Measurements from ENCODE around the gene HHIPL1.

HHIPL1 gene

DNA sequence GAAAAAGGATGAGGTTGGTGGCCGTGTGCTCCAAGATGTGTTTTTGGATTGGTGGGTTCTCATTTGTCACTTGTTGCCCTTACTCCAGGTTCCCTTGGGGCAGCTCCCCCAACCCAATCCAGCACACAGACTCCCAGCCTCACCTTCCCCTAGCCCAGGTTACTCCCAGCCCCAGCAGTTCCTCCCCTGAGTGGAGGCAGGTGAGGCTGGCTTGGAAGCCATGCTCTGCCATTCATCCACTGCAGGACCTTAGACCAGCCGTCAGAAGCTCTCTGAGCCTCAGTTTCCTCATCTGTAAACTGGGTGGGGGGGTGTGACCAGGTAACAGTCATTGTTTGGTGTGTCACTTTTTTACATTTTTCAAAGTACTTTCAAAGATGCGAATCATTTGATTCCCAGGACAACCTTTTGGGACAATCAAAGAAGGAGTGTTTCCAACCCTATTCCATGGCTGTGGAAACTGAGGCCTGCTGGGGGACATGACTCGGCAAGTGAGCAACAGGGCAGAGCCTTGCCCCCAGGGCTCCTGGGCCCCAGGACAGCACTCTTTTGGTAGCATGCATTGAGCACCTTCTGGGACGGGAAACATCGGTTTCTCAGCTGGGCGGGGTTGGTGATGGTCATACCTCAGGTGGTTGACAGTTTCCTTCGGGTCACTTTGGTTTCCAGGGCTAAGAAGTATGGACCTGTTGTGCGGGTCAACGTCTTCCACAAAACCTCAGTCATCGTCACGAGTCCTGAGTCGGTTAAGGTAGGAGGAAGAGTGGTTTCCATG is 46.4 kb downstream of the HHIPL1 start:
- no peak for DNase-seq

DNA sequence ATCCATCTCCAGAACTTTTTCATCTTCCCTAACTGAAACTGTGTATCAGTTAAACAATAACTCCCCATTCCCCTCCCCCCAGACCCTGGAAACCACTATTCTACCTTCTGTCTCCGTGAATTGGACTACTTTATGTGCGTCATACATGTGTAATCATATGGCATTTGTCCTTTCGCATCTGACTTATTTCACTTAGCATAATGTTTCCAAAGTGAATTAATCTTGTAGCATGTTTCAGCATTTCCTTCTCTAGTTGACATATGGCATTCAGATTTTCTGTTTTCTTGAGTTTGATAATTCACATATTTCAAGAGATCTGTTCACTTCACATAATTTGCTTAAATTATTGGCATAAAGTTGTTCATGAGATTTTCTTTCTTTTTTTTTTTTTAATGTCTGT is 49.0 kb downstream of the HHIPL1 start:
- DNase-seq = no peak

DNA sequence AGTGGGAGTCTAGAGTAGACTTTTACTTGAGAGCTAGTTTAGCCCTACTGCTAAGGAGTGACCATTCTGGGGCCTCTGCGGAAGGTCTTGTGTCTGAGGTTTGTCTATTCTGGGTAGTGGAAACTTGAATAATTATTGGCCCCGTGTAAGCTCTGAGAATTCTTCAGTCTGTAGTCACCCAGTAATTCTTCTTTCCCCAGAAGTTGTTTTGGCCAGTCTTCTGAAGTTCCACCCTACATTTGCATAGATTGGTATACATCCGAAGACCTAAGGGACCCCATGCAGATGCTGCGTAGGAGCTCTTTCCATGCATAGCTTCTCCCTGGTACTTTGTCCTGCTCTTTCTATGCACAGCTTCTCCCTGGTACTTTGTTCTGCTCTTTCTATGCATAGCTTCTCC is 52.0 kb downstream of the HHIPL1 start:
- no peak for DNase-seq

DNA sequence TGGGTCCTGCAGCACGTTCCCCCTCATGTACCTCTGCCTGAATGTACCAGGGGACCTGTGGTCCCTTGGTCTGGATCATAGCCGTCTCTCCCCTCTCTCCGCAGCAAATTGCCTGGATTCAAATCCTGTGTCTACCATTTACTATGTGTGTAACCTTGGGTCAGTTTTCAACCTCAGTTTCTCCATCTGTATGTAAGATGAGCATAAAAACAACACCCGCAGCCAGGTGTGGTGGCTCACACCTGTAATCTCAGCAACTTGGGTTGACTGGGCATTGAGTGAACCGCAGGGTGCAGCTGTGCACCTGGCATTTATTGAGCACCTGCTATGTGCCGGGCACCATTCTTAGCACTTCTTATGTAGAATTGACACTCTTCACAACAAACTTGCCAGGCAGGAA is 53.3 kb downstream of the HHIPL1 start:
- DNase-seq = no peak

DNA sequence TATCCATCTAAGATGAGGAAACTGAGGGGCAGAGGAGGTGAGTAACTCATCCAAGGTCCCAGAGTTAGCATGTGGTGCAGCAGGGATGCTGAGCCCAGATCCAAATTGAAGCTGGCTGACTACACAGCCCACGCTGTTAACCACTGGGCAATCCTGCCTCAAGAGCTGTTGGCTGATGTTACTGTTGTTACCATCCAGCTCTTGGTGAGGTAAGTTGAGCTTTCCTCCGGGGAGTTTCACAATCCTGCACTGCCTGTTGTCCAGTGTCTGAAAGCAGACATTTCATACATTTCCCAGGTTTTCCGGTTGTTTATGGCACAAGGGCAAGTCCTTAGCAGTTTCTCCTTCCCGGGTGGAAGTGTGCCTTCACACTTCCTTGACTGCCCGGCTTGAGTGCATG is 53.7 kb downstream of the HHIPL1 start:
- DNase-seq = no peak

DNA sequence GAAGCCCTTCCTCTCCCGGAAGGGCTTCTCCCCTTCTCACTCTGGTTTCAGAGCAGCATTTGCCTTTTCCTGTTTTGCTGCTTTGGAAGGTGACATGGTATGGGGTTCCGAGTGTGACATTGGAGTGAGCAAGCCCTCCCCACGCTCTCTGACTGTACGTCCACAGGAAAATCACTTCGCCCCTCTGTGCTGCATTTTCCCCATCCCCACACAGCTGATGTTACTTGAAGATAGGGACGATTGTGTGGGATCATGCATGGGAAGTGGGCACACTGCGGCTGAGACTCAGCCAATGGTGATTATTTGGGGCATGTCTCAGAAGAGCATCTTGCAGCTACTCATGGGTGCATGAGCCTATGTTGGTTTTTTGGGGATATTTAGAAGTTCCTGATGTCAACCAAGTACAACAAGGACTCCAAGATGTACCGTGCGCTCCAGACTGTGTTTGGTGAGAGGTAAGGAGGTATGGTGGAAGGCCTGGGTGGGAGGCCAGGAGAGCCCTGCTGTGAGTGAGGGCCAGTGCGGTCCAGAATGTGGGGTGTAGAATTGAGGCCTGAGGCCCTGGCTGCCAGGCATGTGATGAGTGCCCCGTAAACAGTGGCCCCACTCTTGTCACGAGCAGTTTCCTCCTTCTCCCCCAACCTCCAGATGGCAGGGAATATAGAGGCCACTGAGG is 54.3 kb downstream of the HHIPL1 start:
- DNase-seq = no peak

DNA sequence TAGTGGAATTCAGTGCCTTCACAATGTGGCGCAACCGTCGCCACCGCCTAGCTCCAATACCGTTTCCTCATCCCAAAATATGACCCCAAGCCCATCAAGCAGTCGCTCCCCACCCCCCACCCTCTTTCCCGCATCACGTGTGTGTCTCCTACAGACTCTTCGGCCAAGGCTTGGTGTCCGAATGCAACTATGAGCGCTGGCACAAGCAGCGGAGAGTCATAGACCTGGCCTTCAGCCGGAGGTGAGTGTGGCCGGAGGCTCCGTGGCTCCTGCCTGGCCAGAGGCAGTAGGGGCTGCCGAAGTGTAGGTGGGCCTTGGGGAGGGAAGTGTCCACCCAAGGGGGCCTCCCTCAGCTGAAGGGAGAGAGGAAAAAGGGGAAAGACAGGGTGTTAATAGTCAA is 54.9 kb downstream of the HHIPL1 start:
- no peak for DNase-seq

DNA sequence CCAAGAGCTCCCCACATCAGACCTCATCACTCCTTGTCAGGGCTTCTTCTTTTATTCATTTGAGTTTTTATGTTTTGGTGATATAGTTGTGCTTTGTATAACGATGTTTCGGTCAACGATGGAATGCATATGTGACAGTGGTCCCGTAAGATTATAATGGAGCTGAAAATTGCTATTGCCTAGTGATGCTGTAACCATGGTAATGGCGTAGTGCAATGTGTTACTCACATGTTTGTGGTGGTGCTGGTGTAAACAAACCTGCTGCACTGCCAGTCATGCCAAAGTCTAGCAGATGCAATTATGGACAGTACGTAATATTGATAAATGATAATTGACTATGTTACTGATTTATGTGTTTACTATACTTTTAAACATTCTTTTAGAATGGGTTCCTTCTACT is 55.5 kb downstream of the HHIPL1 start:
- no peak for DNase-seq

DNA sequence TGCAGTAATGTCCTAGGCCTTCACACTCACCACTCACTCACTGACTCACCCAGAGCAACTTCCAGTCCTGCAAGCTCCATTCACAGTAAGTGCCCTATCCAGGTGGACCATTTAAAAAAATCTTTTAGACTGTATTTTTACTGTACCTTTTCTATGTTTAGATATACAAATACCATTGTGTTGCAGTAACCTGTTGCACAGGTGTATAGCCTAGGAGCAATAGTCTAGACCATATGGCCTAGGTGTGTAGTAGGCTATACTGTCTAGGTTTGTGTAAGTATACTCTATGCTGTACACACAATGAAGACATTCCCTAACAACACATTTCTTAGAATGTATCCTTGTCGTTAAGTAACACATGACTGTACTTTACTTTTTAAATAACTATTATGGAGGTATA is 56.3 kb downstream of the HHIPL1 start:
- DNase-seq = no peak

DNA sequence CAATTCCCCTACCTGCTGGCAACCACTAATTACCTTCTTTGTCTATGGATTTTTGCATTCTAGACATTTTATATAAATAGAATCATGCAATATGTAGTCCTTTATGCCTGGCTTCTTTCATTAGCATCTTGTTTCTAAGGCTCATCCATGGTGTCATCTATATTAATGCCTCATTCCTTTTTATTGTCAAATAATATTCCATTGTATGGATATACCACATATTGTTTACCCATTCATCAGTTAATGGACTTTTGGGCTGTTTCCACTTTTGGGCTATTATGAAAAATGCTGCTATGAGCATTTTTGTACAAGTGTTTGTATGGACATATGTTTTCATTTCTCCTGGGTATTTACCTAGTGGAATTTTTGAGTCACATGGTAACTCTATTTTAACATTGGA is 57.2 kb downstream of the HHIPL1 start:
- no peak for DNase-seq

DNA sequence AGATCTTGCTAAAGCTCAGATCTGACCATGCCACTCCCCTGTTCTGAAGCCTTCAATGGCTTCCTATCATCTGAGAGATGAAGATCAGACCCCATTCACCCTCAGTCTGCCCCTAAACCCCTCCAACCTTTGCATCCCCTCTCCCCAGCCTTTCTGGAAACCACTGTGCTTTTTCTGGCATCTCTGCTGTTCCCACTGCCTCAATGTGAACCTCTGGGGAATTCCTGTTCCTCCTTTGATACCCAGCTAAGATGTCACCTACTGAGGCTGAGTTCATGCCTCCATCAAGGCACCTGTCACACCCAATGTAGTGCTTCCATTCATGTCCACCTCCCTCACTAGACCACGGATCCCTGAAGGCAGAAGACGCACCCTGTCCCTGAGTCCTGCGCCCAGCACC is 58.5 kb downstream of the HHIPL1 start:
- DNase-seq = no peak

DNA sequence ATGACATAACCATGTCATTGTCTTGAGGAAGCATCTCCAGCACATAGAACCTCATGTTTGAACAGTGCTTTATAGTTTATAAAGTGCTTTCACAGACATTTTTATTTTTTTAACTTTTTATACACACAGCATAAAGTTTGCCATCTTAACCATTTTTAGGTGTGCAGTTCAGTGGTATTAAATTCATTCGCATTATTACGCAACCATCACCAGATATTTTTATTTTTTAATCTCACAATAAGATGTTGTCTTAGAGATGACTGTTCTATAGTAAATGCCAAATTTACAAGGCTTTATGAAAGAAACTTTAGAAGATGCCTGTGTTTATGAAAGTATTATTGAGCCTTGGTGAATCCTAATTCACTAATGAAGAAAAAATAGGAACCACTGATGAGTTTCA is 59.1 kb downstream of the HHIPL1 start:
- no peak for DNase-seq

DNA sequence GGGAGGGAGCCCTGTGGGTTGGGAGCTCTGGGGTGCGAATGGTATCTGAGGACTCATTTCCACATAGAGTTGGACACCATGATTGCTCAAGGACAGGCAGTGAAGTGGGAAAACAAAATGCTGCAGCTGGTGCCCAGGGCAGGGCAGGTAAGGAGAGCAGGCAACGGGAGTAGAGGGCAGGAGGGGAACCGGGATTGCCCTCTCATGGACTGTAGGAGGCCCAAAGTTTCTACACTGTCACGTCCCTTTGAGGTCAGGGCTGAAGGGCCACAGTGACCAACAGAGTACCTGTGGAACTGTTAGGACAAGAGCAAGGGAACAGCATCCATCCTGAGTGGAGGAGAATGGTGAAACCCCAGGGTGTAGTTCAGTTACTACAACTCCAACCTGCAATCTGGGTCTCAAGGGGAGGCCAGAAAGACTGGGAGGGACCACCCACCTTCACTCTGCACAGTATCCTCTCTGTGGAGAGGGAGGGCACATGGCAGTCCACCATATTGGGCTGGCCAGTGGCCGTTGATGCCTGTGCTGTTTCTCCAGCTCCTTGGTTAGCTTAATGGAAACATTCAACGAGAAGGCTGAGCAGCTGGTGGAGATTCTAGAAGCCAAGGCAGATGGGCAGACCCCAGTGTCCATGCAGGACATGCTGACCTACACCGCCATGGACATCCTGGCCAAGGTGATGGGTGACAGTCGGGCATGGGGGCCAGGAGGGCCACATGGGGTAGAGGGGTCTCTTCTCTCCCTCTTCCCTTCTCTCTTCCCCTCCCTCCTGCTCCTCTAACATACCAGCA is 61.4 kb downstream of the HHIPL1 start:
- DNase-seq = no peak

DNA sequence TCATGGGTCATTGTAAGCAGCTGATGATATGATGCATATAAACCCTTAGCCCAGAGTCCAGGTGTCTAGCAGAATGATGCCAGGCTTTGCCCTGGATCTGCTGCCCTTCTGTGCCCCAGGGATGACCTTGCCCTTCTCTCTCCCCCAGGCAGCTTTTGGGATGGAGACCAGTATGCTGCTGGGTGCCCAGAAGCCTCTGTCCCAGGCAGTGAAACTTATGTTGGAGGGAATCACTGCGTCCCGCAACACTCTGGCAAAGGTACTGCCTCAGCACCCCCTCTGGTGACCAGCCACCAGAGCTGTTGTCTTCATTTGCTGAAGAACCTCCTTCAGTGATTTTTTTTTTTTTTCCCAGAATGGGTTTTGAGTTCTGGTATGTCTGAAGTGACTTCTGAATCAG is 62.5 kb downstream of the HHIPL1 start:
- DNase-seq = no peak

DNA sequence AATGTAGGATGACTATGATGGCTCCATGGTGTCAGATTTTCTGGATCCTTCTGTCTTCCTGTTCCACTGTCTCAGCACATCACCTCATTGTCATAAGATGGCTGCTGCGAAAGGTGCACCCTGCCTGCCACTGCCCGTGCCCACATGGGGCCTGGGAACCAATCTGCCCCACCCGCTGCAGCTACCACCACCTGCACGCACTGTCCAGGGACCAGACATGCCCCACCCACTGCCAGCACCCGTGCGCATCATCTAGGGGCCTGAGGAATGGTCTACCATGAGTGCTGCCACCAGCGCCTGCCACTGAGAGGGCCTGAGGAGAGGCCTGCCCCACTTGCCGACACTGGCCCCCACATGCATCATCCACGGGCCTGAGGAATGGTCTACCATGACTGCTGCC is 63.0 kb downstream of the HHIPL1 start:
- no peak for DNase-seq

DNA sequence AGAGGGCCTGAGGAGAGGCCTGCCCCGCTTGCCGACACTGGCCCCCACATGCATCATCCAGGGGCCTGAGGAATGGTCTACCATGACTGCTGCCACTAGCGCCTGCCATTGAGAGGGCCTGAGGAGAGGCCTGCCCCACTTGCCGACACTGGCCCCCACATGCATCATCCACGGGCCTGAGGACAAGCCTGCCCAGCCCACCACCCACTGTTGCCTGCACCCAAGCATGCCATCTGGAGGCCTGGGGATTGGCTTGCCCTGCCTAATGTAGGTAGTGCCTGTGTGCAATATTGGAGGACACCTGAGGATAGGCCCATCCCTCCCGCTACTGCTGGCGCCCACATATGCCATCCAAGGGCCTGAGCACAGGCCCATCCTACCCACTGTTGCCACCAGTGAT is 63.5 kb downstream of the HHIPL1 start:
- DNase-seq = no peak

DNA sequence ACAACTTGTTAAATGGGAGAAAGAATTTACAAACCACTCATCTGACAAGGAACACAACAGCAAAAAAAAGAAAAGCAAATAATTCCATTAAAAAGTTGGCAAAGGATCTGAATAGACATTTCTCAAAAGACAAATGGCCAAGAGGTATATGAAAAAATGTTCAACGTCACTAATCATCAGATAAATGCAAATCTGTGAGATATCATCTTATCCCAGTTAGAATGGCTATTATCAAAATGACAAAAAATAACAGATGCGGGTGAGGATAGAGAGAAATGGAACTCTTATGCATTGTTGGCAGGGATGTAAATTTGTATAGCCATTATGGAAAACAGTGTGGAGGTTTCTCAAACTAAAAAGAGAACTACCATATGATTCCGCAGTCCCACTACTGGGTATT is 69.0 kb downstream of the HHIPL1 start:
- DNase-seq = no peak

DNA sequence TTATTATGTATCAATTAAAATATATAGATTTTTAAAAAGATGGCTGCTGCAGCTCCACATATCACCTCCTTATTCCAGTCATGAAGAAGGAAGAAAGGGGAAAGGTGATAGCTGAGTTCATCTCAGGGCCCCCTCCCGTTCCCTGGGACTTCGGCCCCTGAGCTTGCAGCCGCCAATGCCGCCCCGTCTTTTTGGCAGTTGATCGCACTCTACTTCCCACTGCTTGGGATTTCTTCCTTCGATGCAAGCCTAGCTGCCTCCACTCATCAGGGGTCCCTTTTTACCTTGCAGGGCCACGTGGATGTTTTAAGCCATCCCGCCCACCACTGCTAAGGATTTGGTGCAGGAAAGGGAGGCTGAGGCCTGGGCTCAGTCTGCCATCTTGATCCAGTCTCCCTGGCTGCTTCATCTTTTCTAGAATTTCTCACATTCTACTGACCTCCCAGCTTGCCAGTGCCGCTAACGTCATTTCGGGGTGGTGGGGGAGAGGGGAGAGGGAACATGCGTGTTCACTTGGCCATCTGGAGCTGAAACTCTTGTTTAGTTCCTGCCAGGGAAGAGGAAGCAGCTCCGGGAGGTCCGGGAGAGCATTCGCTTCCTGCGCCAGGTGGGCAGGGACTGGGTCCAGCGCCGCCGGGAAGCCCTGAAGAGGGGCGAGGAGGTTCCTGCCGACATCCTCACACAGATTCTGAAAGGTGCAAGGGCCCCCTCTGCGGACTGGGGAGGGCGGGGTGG is 70.5 kb downstream of the HHIPL1 start:
- no peak for DNase-seq

DNA sequence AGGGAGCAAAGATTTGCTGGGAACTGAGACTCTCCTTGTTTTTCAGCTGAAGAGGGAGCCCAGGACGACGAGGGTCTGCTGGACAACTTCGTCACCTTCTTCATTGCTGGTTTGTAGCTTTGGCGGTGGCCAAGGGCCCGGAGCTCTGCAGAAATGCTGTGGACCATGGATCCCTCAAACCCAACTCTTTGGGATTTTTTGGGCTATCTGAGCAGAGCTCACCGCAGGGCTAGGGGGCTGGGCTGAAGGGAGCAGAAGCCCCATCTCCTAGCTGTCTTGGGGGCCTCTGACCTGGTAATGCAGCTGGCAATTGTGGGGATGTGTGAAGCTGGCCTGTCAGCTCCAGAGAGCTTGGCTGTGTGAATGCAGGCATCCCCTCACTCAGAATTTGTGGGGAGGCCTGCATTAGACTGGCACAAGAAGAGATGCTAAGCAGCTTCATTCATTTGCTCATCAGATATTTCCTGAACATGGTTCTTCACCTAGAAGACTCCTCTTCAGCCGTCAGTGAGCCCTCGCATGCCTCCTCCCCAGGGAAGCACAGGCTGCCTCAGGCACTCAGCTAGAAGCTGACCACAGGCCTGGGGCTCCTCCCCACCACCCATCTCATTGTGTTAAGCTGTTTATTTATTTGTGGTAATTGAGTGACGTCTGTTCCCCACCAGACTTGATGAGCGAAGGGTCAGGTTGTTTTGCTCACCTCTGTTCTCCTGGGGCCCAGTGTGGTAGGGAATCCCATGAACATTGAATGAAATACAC is 71.3 kb downstream of the HHIPL1 start:
- DNase-seq = no peak

DNA sequence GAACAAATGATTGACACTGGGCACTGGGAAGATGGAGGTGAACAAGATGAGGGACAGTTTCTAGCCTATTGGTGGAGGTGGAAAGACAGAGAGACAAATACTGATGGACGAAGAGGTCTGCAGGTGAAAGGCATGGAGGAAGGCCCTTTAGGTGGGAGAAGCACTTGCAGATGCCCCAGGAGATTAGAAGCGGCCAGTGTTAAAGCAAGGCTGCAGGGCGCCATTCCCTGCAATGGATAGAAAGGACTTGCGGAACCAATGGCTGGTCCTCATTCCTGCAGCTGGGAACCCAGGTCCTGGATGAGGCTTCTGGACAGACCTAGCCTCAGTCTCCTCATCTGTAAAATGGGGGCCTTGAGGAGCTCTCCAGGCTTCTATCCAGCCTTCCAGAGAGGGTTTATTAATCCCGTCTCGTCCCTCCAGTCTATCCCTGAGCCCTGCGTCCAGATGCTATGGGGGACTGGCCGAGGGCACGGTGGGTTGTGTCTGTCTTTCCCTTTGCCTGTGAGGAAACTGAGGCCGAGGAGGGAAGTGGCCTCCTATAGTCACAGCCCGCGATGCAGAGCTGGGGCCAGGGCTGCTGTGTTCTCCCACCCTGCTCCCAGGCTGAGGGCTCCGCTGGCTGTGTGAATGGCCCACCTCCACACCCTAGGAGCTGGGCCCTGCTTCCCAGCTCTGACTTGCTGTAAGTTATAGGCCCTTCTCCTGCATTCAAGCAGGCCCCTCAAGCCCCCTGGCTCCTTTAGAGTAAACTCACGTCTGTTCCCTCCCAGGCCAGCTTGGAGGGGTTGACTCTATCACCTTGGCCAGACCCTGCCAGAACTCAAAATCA is 72.1 kb downstream of the HHIPL1 start:
- no peak for DNase-seq

DNA sequence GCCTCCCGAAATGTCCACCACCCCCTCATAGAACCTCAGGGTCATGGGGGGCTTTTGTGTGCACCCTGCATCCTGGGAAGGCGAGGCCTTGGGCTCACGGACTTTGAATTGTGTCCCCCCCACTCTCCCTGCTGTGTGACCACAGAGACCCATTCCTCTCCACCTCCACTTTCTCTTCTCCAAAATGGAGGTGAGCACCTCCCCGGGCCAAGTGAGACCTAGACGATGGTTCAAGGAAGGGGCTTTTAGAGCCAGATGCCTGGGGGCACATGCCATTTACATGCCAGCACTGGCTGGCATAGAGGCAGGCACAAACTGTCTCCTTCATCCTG is 72.7 kb downstream of the HHIPL1 start:
- no peak for DNase-seq

Data from CD4-positive, alpha-beta T cell treated with Interleukin-1 beta for 1 hour (primary cell).